ENCODE measurements around the gene SLAMF9. TPM values are rescaled to one million over a fixed set of nuclear protein-coding genes. Genes with fewer than 3 reads are reported as not detected.

The SLAMF9 gene
- total and polyA plus RNA-seq, 2 of the 8 experiments (the other 6 are each of a cell fraction or from before 2014, with no cell fraction given), result not detected

GRCh38 chr1:159927849-159928431, 26.1 kb downstream of the SLAMF9 start:
- Histone ChIP-seq H3K4me1 (replicated peaks in 1 of 4; ENCODE audit: control insufficient read depth in 3 of 4, insufficient read depth in 4 of 4, low read length in 3 of 4) (peaks cover 5 to 18% (median 14%) of the 10 kb centered on the region in 4 experiments), H2AFZ (ENCODE audit: low read length) (no peak overlapping the region), H3K56ac (replicated peaks; ENCODE audit: insufficient read length, low read depth, low read length) (no peak overlapping the region), H2BK12ac (ENCODE audit: low read depth, low read length) (no peak overlapping the region), H3K27ac (ENCODE audit: low read depth, low read length) (no peak overlapping the region), H3K9me3 (ENCODE audit: insufficient read depth in 2 of 2, low read depth in 1 of 2, low read length in 1 of 2) (no peaks in the 10 kb centered on the region), H3K23me2 (ENCODE audit: low read depth, low read length) (peaks cover 17% of the 10 kb centered on the region; the same call in 1 of the 2 replicates), H4K8ac (ENCODE audit: extremely low read depth, insufficient read depth, low read length) (no peak overlapping the region), H4K5ac (ENCODE audit: insufficient read length, low read depth, low read length) (no peak overlapping the region), H3K79me1 (ENCODE audit: low read depth, low read length) (peaks cover 2% of the 10 kb centered on the region), H3K4me2 (ENCODE audit: insufficient read depth in 1 of 2, low read depth in 2 of 2, low read length in 2 of 2) (no peak overlapping the region), H3K4ac (replicated peaks; ENCODE audit: insufficient read length, low read depth, low read length) (no peak overlapping the region), H2BK5ac (ENCODE audit: low read depth, low read length) (no peak overlapping the region), H3K36me3 (ENCODE audit: control insufficient read depth in 2 of 4, insufficient read depth in 4 of 4, low read length in 3 of 4) (peaks cover 0 to 23% (median 10%) of the 10 kb centered on the region in 4 experiments; a peak in 3 of 8 replicates), H3K14ac (ENCODE audit: insufficient read length) (no peak overlapping the region), H3K9ac (replicated peaks in 1 of 4; ENCODE audit: extremely low read depth in 1 of 4, low read depth in 3 of 4, low read length in 3 of 4) (no peak overlapping the region), H3K27me3 (replicated peaks in 1 of 4; ENCODE audit: control insufficient read depth in 3 of 4, extremely low read depth in 1 of 4, insufficient read depth in 3 of 4, low read length in 3 of 4) (peaks cover 0 to 17% (median 8%) of the 10 kb centered on the region in 4 experiments; a peak in 5 of 7 replicates), H3K79me2 (ENCODE audit: control insufficient read depth in 1 of 2, insufficient read depth in 2 of 2, low read length in 2 of 2) (peaks cover 0 to 2% of the 10 kb centered on the region in 2 experiments; a peak in 2 of 4 replicates), H2AK5ac (ENCODE audit: low read depth, low read length) (no peak overlapping the region), H4K91ac (replicated peaks; ENCODE audit: insufficient read length, low read length) (no peak overlapping the region), H3K4me3 (ENCODE audit: extremely low read depth in 1 of 4, insufficient read depth in 2 of 4, low read depth in 3 of 4, low read length in 4 of 4) (no peak overlapping the region), H2BK120ac (replicated peaks; ENCODE audit: low read depth, low read length) (no peak overlapping the region), H3K23ac (ENCODE audit: insufficient read length) (no peak overlapping the region), H2BK15ac (ENCODE audit: low read length) (no peak overlapping the region), H3K18ac (ENCODE audit: extremely low read depth, low read length) (no peak overlapping the region), H2BK20ac (ENCODE audit: low read length) (no peak overlapping the region), H4K20me1 (replicated peaks in 1 of 2; ENCODE audit: control insufficient read depth in 1 of 2, insufficient read depth in 2 of 2, low read length in 2 of 2) (peaks cover 0 to 4% of the 10 kb centered on the region in 2 experiments)
- 88% methylated on average over 13 of the region's 13 CpGs; no CpG with 5 or more reads in 1 of the 2 experiments for WGBS, 2 experiments (ENCODE audit: extremely low coverage in 1 of 2, insufficient coverage in 1 of 2, insufficient read length in 1 of 2, insufficient replicate concordance in 2 of 2, low coverage in 1 of 2, low lambda C conversion rate in 2 of 2, missing lambda C conversion rate in 1 of 2)
- CTCF ChIA-PET (ENCODE audit: partially characterized antibody), result interaction anchor here (0.9 to 35.5 kb wide), 8 partner anchors 8 to 129 kb away, joined by 3 to 696 read pairs (median 6); partner anchors contain the start of gene IGSF9
- FAIRE-seq, result no peak
- POLR2A ChIA-PET (ENCODE audit: partially characterized antibody), result no interaction called here
- no peak for DNase-seq (ENCODE audit: low read depth in 1 of 2, low spot score in 2 of 2)
- TF ChIP-seq BRCA1 (IDR thresholded peaks at IDR 0.05; ENCODE audit: low read depth, low read length) (no peak), JUN (IDR thresholded peaks at IDR 0.05; ENCODE audit: low read depth, low read length) (no peak), E2F6 (IDR thresholded peaks at IDR 0.05) (no peak), EP300 (IDR thresholded peaks at IDR 0.05; ENCODE audit: borderline replicate concordance in 1 of 2, low read depth in 2 of 2, low read length in 2 of 2) (no peak), JUND (IDR thresholded peaks at IDR 0.05; ENCODE audit: low read length) (no peak), TEAD4 (IDR thresholded peaks at IDR 0.05; ENCODE audit: low read depth, low read length) (no peak), SRF (IDR thresholded peaks at IDR 0.05; ENCODE audit: low read depth, low read length) (no peak), GTF2F1 (IDR thresholded peaks at IDR 0.05; ENCODE audit: borderline replicate concordance, low read depth, low read length) (no peak), RFX5 (IDR thresholded peaks at IDR 0.05; ENCODE audit: borderline replicate concordance, low read depth, low read length) (no peak), CBX8 (IDR thresholded peaks at IDR 0.05; ENCODE audit: borderline replicate concordance, low read depth, low read length) (no peak), EZH2 (IDR thresholded peaks at IDR 0.05; ENCODE audit: low read depth, low read length, severe bottlenecking) (no peak), RBBP5 (IDR thresholded peaks at IDR 0.05; ENCODE audit: borderline replicate concordance, low read depth, low read length) (no peak)

Measured in H1 (cell line).